GM12878 (cell line): ENCODE measurements around the gene NEK7.

Source experiments
- CTCF ChIP-seq, 3 experiments: IDR thresholded peaks in 2 of 3; conservative IDR thresholded peaks in 1 of 3; 2 replicates each; pipeline ENCODE4 v1.5.1; 2011; ENCODE audit warnings: low read depth in 3 of 3, low read length in 3 of 3, mild to moderate bottlenecking in 3 of 3, control low read depth in 2 of 3, moderate library complexity in 2 of 3, inconsistent platforms in 1 of 3, mixed read lengths in 1 of 3; ENCODE audit not compliant: control insufficient read depth in 2 of 3, insufficient read depth in 1 of 3; ENCODE audit errors: extremely low read depth in 1 of 3
- POLR2AphosphoS5 ChIP-seq: IDR thresholded peaks from 2 replicates; pipeline ENCODE4 v1.6.1; 2011; ENCODE audit warnings: mild to moderate bottlenecking, low read length, inconsistent platforms
- SREBF2 ChIP-seq: IDR thresholded peaks from 2 replicates; pipeline ENCODE4 v1.6.1; 2012; ENCODE audit warnings: mild to moderate bottlenecking, low read length
- YBX1 ChIP-seq: fragments of 450-650 bp; IDR thresholded peaks from 2 replicates; pipeline ENCODE4 v1.6.1; 2016; ENCODE audit warnings: antibody characterized with exemption

- no peak for TF ChIP-seq YBX1
- TF ChIP-seq POLR2AphosphoS5: no peak
- no peak for TF ChIP-seq CTCF (IDR thresholded peaks at IDR 0.05 in 2 of 3, conservative IDR thresholded peaks at IDR 0.05 in 1 of 3; ENCODE audit: control insufficient read depth in 2 of 3, extremely low read depth in 1 of 3, insufficient read depth in 1 of 3, low read depth in 3 of 3, low read length in 3 of 3)
- no peak for TF ChIP-seq SREBF2
Observed at GRCh38 chr1:198253668-198254067, 96.9 kb downstream of the NEK7 start.
